RCC 7860 (cell line): Measurements from ENCODE around the gene IAH1.
"Not testable (repeated sequence)": the region's sequence is repeated elsewhere in the genome, so short reads cannot be mapped to it uniquely, and the experiment has no call there.

Source experiments
- DNase-seq: peaks from one replicate; pipeline ENCODE4 v3.0.0-alpha.2; 2015; ENCODE audit warnings: low spot score
- FAIRE-seq: peaks from 2 replicates; lab custom pipeline; 2012; peaks lifted over from hg19 to GRCh38; lab: Jason Lieb, UNC

IAH1 gene

DNA sequence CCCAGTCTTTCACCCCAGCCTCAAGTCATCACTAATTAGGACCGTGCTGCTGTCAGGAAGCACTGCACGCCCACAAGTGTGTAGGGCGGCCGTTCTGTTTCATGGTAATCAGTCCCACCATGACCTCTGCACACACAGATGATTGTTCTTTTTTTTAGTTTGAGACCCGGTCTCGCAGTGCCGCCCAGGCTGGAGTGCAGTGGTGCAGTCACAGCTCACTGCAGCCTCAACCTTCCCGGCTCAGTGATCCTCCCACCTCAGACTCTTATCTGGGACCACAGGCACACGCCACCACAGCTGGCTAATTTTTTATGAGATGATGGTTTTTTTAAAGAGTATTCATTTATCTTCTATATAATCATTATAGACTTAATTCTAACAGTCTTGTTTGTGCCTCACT, 1.8 kb upstream of the IAH1 start:
- DNase-seq (no peak), FAIRE-seq (no peak)

DNA sequence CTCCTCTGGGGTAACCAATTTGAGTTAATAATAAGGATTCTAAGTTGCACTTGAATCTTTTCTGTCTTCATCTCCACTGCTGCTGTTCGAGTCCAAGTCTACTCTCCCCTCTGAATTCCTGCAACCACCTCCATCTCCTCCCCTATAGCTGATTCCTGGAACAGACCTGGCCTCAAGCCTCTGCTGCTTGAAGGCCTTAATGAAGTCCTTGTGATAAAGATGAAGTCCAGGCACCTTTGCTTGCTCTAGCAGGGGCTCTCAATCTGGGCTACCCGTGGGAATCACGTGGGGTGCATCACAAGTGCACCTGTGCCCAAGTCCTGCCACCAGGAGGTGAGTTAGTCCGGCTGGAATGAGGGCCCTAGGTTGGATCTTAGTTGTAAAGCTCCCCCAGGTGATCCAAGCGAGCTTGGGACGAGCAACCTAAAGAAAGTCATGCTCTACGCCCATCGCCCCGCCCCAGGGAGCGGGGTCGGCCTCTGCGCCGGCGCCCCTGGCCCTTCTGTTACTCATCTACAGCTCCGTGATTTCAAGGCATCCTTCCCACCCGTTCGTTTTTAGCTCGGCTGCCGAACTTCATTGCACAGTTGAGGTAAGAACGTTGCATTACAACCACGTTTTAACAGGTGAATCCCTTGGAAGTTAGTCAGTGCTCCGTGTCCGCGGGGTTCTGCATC, 905 bp upstream of the IAH1 start:
- no peak for FAIRE-seq
- no peak for DNase-seq

DNA sequence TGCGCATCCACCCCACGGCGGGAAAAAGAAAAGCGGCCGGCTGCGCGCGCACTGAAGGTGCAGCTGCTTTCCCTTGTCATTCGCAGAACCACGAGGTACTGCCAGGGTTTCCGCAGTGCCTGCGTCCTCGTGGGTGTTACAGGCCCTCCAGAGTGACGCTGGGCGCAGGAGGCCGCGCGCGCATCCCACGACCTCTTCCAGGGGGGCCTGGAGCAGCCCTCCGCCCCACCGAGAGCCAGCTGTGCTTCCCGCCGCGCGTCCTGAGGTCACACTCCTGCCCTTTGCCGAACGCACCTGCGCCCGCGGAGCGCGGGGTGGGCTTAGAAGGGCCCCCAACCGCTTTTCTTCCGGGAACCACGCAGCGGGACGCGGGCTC, 378 bp upstream of the IAH1 start:
- DNase-seq (no peak), FAIRE-seq (no peak)

DNA sequence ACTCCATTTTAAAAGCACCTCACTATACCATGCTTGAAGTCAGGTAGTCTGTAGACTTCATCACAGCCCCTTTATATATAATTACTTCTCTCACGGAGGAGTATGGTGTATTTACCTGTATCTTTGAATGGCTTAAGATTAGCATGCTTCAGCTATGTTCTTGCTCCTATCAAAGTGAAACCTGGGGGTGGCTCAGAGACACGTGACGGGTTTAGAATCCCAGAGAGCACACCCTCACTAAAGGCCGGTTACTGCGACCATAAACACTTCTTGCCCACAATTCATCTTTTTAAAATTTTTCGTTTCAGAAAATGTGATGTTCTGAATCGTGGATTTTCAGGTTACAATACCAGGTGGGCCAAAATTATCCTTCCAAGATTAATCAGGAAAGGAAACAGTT, 3.6 kb downstream of the IAH1 start:
- DNase-seq (no peak), FAIRE-seq (no peak)

DNA sequence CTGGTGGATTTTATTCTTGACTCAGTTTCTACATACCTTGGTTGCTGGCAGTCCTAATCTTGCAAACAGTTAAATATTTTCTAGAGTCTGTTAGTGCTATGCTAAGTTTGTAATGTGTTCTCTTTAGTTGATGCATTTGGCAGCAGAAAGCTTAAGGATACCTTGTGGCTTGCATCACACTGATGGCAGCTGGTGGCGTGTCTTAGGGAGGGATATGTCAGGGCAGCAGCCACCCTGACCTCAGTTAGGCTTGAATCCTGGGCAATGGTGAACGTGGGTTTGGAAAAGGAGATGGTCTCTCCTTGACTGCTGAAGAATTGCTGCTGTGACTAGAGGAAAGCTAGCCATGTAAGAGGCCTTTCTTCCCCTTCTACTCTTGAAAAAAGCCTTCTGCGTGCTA, 4.2 kb downstream of the IAH1 start:
- FAIRE-seq (no peak), DNase-seq (no peak)

DNA sequence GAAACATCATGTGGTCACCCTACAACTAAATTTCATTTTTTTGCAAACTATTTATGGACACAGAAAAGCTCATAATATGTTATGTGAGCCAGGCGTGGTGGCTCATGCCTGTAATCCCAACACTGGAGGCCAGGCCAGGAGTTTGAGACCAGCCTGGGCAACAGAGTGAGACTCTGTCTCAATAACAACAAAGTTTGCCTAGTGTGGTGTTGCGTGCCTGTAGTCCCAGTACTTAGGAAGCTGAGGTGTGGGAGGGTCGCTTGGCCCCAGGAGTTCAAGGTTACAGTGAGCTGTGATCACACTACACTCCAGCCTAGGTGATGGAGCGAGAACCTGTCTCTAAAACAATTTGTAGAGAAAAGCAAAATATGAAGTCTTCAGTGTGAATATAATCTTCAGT, 5.8 kb downstream of the IAH1 start:
- FAIRE-seq (no peak), DNase-seq (no peak)

DNA sequence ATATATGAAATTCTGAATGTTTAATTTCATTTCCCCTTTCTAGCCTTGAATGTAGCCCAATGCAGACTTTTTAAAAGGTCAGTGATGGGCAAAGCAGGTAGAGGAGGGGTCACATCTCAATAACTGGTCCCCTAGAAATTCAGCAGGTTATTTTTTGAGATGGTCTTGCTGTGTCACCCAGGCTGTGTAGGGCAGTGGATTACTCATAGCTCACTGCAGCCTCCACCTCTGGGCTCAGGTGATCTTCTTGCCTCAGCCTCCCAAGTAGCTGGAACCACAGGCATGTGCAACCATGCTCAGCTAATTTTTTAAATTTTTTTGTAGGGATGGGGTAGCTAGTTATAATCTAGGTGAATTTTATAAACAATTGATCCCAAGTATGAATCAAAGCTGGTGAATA, 8.8 kb downstream of the IAH1 start:
- DNase-seq, result no peak
- FAIRE-seq, result no peak

DNA sequence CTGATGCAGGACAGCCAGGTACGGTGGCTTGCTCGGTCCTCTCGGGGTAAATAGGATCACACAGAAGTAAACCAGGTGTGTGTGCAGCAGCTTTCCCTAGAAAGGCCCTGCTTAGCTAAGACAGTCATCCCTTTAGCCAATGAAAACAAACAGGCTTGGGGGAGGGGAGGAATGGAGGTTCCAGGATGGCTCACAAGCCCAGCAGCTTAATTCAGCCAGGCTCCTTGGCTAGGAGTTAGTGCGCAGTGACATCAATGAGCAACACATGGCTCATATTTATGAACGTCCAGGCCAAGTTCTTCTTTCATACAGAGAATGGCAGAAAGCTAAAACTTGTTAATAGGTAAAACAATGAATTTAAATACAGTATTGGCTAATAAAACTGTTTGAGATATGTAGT, 10.2 kb downstream of the IAH1 start:
- DNase-seq (no peak), FAIRE-seq (no peak)

DNA sequence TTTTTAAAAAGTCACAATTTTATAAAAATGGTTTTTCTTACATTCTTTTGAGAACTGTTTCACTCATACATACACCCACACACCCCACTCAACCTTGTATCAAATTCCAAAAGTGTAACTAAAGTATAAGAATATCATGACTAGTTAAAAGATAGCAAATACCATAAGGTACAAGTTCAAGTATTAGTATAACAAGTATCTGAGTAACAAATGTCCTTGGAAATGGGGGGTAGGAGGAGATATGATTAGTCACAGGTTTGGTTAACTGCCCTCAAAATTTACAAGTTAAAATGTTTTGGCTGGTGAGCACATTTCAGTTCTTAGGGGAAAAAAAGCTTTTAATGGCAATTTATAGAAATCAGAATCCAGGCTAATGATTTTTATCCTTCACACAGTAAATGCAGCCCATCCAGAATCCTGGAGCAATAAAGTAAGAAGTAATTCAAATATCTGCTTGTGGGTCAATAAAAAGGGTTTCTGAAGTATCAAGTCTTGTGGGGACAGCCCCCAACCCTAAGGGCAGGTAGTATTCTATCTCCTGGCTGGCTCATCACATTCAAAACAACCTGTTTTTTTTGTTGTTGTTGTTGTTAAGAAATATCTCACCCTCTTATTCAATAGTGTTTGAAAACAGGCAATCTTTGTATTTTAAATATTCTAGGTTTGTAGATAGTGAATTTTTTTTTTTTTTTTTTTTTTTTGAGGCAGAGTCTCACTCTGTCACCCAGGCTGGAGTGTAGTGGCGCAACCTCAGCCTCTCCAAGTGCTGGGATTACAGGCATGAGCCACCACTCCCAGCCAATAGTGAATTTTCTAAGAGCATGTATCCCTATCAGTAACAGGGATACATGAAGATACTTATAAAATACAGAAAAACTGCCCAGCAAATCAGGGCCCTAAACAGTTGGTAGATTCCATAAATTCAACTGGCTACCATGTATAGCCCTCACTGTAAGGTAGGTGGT, 14.5 kb downstream of the IAH1 start:
- no peak for DNase-seq
- no peak for FAIRE-seq

DNA sequence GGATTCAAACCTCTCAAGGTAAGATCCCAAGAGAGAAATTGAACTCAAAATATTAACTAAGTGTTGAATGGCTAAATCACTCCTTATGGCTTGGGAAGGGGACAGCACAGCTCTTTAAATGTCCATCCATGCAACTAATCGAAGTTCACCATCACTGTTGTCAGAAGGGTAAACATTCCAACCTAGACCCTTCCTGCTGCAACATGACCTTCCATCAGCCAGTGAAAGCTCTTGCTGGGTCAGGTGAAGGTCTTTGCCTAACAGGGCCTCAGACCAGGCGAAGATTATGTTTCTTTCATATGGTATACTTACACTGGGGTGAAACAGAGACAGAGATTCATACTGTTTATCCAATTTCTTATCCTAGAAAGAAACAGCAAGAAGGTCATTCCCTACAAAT, 16.4 kb downstream of the IAH1 start:
- no peak for FAIRE-seq
- no peak for DNase-seq

DNA sequence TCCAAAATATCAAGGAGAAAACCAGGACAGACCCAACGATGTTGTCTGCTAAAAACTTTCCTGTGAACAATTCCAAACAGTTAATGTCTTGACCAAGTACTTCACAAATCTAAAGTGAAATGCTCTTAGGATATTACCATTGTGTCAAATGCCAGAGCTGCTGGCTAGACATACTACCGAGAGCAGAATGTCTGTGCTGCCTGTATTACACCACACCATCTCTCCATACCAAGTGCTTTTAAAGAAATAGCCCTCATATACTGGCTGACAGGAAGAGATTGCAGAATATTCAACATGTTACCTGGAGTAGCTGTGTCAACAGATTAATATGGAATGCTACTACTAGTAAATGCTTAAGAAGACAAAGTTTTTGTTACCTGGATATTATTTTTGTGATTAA, 18.6 kb downstream of the IAH1 start:
- DNase-seq (no peak), FAIRE-seq (no peak)

DNA sequence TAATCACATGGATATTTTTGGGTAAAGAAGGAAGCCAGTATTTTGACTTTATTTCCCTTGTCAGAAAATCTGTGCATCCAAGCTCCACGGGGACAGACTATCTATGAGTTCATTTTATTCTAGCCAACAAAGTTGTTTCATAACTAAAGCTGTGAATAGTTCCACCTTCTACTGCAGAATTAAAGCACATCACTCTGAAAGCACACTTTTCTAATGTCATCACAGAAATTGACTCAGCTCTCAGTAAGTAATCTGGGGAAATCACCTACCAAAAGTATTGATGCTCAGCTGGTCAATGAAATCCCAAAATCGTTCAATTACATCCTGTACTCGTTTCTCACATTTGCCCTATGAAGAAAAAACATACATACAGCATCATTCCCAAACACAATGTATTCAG, 19.1 kb downstream of the IAH1 start:
- DNase-seq, result no peak
- FAIRE-seq, result no peak

DNA sequence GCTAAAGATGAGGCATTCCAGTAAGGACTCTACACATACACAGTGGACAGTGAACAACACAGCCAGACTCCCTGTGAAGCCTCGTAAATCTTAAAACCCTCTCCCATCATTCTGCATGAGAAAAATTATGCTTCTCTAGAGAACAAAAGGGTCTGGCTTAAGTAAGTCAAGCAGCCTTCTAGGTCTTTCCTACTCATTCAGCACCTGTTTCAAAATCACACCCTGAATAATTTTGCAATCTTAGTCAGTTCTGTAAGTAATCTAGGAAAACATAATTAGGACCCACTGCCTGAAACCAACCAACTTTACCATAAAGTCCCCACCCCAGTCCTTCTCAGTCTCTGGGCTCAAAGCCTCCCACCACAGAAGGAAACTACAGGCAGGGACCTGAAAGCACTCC, 19.7 kb downstream of the IAH1 start:
- FAIRE-seq, result no peak

DNA sequence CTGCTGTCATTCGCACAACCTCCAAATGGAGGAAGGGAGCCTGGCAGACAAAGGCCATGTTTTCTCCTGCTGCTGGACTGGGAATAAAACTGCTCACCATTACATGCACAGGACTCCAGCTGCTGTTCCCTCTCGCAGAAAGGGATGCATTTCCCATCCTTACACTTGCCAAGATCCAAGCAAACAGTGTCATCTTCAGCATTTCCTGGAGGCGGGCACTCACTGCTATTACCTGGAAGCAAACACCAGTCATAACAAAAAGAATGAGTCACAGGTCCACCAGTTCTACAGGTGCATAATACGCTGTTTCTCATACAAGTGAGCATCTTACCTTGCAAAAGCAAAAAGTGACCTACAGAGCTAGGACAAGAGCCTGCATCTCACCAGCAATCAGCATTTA, 22.7 kb downstream of the IAH1 start:
- DNase-seq (no peak), FAIRE-seq (no peak)

More for the DNA sequence above, 19.7 kb downstream of the IAH1 start:
- no peak for DNase-seq

DNA sequence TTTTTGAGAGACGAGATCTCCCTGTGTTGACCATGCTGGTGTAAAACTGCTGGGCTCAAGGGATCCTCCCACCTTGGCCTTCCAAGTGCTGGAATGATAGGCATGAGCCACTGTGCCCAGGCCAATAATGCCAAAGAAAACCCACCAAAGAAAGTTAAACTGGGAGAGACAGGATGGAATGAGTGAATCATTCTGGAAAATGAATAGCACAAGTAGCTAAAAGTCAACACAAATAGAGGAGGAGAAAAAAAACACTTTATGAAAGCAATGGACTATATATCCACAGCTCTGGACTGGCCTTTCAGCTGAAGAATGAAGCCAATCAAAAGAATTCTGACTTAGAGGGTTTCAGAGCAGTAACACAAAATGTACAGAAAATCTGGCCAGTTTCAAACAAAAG, 23.9 kb downstream of the IAH1 start:
- no peak for DNase-seq
- no peak for FAIRE-seq

DNA sequence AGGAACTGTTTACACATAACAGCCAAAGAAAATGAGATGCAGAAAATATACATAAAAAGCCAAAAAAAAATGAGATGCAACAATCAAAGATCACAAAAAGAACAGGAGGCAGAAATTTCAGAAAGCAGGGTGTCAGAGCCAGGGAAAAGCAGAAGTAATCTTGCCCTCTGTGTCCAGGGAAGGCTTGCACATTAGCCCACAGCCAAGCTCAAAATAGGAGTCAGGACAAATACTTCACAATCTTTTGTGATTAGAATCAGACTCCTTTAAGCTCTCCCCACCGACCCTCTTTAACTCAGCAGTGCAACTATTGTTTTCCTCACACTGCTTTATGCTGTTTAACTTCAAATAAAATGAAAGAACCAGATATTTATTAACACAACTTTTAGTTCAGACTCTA, 34.6 kb downstream of the IAH1 start:
- DNase-seq (no peak), FAIRE-seq (no peak)

DNA sequence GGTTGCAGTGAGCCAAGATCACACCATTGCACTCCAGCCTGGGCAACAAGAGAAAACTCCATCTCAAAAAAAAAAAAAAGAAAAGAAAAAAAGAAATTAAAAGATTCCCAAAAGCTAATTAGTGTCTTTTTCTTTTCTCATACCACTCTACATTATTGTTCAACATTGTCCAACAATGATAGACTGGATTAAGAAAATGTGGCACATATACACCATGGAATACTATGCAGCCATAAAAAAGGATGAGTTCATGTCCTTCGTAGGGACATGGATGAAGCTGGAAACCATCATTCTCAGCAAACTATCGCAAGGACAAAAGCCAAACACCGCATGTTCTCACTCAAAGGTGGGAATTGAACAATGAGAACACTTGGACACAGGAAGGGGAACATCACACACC, 39.6 kb downstream of the IAH1 start:
- not testable (repeated sequence) for FAIRE-seq, DNase-seq

DNA sequence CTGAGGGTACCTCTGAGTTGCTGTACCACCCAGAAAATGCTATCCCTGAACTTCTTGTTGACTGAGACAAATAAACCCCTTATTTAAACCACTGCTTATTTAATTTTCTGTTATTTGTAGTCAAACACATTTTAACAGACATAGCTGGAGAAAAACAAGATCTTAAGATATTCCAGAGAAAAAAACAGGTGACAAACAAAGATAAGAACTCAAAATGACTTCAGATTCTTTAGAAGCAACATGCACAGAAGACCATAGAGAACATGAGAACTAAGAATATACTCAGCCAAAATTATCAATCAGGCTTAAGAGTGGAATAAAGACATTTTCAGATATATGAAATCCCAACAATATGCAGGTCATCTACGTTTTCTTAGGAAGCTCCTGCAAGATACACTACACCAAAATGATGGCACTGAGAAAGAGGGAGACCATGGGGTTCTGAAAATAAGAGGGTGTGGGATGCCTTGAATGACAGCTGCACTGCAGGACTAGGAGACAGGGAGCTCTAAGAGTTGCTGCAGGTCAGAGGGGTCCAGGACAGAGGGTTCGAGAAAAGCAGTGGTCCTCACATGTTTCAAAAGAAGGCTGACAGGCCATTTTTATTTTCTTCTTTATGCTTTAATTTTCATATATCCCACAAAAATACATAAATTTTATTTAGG, 42.9 kb downstream of the IAH1 start:
- DNase-seq, result no peak
- no peak for FAIRE-seq

DNA sequence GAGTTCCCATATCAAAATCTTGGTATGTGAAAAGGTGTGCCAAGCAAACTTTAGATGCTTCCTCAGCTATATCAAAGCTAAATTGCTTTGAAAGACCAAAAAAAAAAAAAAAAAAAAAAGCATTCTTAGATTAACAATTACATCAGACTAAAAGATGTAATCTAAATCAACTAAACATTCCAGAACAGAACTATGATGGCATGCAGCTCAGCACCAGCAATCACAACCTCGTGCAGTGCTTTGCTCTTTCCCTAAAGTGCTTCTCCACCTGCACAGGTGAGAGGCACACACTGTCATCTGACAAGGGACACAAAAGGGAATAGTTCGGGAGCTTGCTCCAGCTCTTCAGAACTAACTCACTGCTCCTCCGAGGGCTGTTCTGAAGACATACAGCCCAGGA, 43.8 kb downstream of the IAH1 start:
- DNase-seq, result no peak
- FAIRE-seq, result no peak

DNA sequence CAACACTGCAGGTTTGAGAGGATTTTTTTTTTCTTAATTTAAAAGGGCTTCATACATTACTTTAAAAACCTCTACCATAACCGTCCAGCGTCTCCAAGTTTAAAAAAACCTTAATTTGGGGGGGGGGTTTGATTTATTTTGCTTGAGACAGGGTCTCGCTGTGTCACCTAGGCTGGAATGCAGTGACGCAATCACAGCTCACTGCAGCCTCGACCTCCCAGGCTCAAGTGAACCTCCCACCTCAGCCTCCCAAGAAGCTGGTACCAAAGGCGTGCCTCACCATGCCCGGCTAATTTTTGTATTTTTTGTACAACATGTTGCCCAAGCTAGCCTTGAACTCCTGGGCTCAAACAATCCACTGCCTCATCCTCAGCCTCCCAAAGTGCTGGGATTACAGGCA, 44.4 kb downstream of the IAH1 start:
- FAIRE-seq (no peak), DNase-seq (no peak)

DNA sequence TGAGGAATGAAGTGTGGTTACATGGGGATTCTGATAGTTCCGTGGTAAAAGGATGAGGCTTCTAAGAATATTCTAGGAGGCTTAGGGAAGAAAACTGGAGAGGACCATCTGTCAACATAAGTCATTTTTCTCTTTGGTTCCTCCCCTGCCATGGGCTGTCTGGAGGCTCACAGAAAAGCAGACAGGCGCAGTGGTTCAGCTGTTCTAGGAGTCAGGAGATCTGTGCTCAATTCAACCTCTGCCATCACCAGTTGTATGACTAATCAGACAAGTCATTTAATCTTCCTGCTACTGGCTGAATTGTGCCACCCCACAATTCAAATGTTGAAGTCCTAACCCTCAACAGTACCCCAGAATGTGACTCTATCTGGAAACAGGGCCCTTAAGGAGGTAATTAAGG, 44.9 kb downstream of the IAH1 start:
- DNase-seq, result no peak
- no peak for FAIRE-seq

DNA sequence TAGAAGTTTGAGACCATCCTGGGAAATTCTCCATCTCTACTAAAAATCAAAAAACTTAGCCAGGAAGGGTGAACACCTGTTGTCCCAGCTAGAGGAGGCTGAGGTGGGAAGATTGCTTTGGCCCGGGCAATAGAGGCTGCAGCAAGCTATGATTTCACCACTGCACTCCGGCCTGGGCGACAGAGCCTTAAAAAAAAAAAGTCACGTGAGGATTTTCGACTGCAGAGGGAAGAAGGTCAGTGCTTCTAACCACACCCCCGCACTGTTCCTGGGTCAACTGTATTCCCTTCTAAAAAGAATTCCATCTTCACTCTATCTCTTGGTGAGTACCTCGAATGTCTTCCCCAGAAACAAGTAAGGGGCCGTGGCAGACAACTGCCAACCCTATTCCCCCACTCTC, 49.9 kb downstream of the IAH1 start:
- DNase-seq (no peak), FAIRE-seq (no peak)
